ENCODE results near the gene FHOD3.

DNA sequence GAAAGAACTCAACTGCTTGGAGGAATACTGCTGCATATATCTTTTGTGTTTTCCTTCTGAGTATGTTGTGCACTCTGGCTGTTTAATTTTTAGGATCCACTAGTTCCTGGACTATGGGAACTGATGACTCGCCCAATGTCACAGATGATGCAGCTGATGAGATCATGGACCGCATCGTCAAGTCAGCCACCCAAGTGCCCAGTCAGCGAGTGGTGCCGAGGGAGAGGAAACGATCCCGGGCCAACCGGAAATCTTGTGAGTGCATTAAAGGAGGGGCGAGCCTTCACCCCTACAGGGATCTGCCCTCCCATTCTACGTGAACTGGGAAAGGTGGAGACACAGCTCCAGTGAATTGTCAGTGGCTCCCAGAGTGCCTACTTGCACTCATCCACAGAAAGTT, 471.7 kb downstream of the FHOD3 start:
- no peak for TF ChIP-seq GATA3 (IDR thresholded peaks at IDR 0.05; ENCODE audit: low read depth, low read length)
- no peak for TF ChIP-seq GATA2 (IDR thresholded peaks at IDR 0.05; ENCODE audit: low read depth, low read length)

All from SH-SY5Y (cell line).